Measurements from ENCODE around the gene C5orf63. TPM values are rescaled to one million over a fixed set of nuclear protein-coding genes. Genes with fewer than 3 reads are reported as not detected.

C5orf63 gene
- 3.0 to 5.9 TPM (median 3.7 TPM) in 5 replicates for total RNA-seq (2022; extraction: Qiagen RNA extraction)

GRCh38 chr5:127072861-127073846, at the start of gene C5orf63:
TSS of gene C5orf63 (minus strand) at chr5:127073502. CDS start at chr5:127058995, 14,507 bp downstream.

GRCh38 chr5:127030259-127031146, 42.8 kb downstream of the C5orf63 start, which contains the start of gene MARCHF3:
TSS of gene MARCHF3 (minus strand) at chr5:127030558. CDS start at chr5:126918171, 112,387 bp downstream.

Other genes starting within 250 kb of the C5orf63 start
- 0.39 to 1.3 TPM (median 0.97 TPM) in 5 replicates for gene MARCHF3, start 42.9 kb downstream of the C5orf63 start, total RNA-seq (2022; extraction: Qiagen RNA extraction)
- 0.13 TPM in 1 of 5 replicates, not detected in the others for gene MEGF10, start 217.3 kb upstream of the C5orf63 start, total RNA-seq (2022; extraction: Qiagen RNA extraction)